ENCODE measurements around the gene SLC44A3. TPM values are rescaled to one million over a fixed set of nuclear protein-coding genes. Genes with fewer than 3 reads are reported as not detected.

The SLC44A3 gene
- total and polyA plus RNA-seq, 4 experiments from 2014 or later: 1.1 to 2.3 (median 1.9) TPM

GRCh38 chr1:94846308-94846707, 26.2 kb downstream of the SLC44A3 start:
- no peaks in the 10 kb centered on the region for H3K4me1 Mint-ChIP-seq
- no peak for DNase-seq
- POLR2A ChIA-PET (ENCODE audit: partially characterized antibody): no interaction called here
- no peaks in the 10 kb centered on the region for H3K9me3 Mint-ChIP-seq
- intact Hi-C loops (cut with micrococcal nuclease): no loop called here
- H3K4me3 ChIP-seq (ENCODE audit: low read length in 2 of 2): no peak overlapping the region
- no peak overlapping the region for H3K4me3 Mint-ChIP-seq
- no peak overlapping the region for H3K27ac ChIP-seq (ENCODE audit: low read depth, low read length)
- no peaks in the 10 kb centered on the region for H3K36me3 ChIP-seq (ENCODE audit: insufficient read depth, low read length)
- H3K27me3 Mint-ChIP-seq: peaks cover 11 to 13% of the 10 kb centered on the region in 2 donors
- H3K36me3 Mint-ChIP-seq: no peaks in the 10 kb centered on the region
- H3K27me3 ChIP-seq (ENCODE audit: insufficient read depth, low read length): no peaks in the 10 kb centered on the region
- H3K9me3 ChIP-seq (ENCODE audit: control insufficient read depth in 1 of 2, low read length in 2 of 2): no peaks in the 10 kb centered on the region
- H3K4me1 ChIP-seq (ENCODE audit: insufficient read depth, low read length): no peaks in the 10 kb centered on the region
- CTCF ChIA-PET (ENCODE audit: partially characterized antibody): interaction anchor here (1.0 to 4.2 kb wide), 2 partner anchors 8 to 195 kb away, joined by 3 to 27 read pairs; no protein-coding TSS in a partner anchor
- H3K27ac Mint-ChIP-seq: no peak overlapping the region

DNA sequence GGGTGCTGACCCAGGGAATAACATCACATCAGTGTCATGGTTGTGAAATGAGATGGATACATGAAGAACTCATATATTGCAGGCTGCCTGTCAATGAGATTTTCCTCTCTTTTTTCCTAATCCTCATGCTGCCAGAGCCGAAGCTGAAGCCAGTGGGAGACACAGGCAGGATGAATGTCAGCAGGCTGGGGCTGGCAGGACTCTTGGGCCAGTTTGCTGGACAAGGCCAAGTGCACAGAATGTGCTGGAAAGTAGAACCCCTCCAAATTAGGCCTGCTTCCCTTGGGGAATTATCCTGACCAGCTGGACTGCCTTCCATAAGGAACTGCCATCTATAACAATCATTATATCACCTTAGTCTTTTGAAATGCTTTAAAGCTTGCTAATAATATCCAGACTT, 31.4 kb downstream of the SLC44A3 start:
- Histone ChIP-seq H3K4me1 (ENCODE audit: insufficient read depth, low read length) (no peaks in the 10 kb centered on the region), H3K36me3 (ENCODE audit: insufficient read depth, low read length) (no peaks in the 10 kb centered on the region), H3K27ac (ENCODE audit: low read depth, low read length) (no peak overlapping the region), H3K9me3 (ENCODE audit: control insufficient read depth in 1 of 2, low read length in 2 of 2) (no peaks in the 10 kb centered on the region), H3K4me3 (ENCODE audit: low read length in 2 of 2) (no peak overlapping the region), H3K27me3 (ENCODE audit: insufficient read depth, low read length) (no peaks in the 10 kb centered on the region)
- POLR2A ChIA-PET (ENCODE audit: partially characterized antibody): no interaction called here
- Mint-ChIP-seq H3K27ac (no peak overlapping the region), H3K9me3 (no peaks in the 10 kb centered on the region), H3K4me3 (no peak overlapping the region), H3K27me3 (peaks cover 0 to 4% of the 10 kb centered on the region in 2 donors), H3K4me1 (no peaks in the 10 kb centered on the region), H3K36me3 (no peaks in the 10 kb centered on the region)
- DNase-seq: no peak
- CTCF ChIA-PET (ENCODE audit: partially characterized antibody): interaction anchor here (0.7 to 8.2 kb wide), 4 partner anchors 11 to 382 kb away, joined by 3 to 226 read pairs (median 3); no protein-coding TSS in a partner anchor
- intact Hi-C loops (cut with micrococcal nuclease): loop anchor here (5.0 kb wide), 1 partner anchor 266 kb away; the partner anchor contains the start of gene TLCD4

- no peak overlapping the region for H3K27ac Mint-ChIP-seq
- intact Hi-C loops (cut with micrococcal nuclease): loop anchor here (5.0 kb wide), 1 partner anchor 265 kb away; the partner anchor contains the start of gene TLCD4
- H3K36me3 Mint-ChIP-seq: no peaks in the 10 kb centered on the region
These were observed 32.6 kb downstream of the SLC44A3 start for GRCh38 chr1:94852788-94853187.

GRCh38 chr1:94854458-94855306, 34.5 kb downstream of the SLC44A3 start:
- ChIA-PET POLR2A (ENCODE audit: partially characterized antibody) (interaction anchor here (1.3 to 1.7 kb wide), 3 partner anchors 189 to 379 kb away, joined by 8 to 11 read pairs (median 10); partner anchors contain the start of genes ALG14 and RWDD3), CTCF (ENCODE audit: partially characterized antibody) (interaction anchor here (0.6 to 8.2 kb wide), 52 partner anchors 7 to 811 kb away, joined by 3 to 226 read pairs (median 4); partner anchors contain the start of genes ALG14, CNN3 and RWDD3)
- Histone ChIP-seq H3K4me3 (ENCODE audit: low read length in 2 of 2) (peak overlapping the region in 1 of 2 donors; percentile 35), H3K27me3 (ENCODE audit: insufficient read depth, low read length) (no peaks in the 10 kb centered on the region), H3K36me3 (ENCODE audit: insufficient read depth, low read length) (no peaks in the 10 kb centered on the region), H3K27ac (ENCODE audit: low read depth, low read length) (no peak overlapping the region), H3K9me3 (ENCODE audit: control insufficient read depth in 1 of 2, low read length in 2 of 2) (no peaks in the 10 kb centered on the region), H3K4me1 (ENCODE audit: insufficient read depth, low read length) (no peaks in the 10 kb centered on the region)
- Mint-ChIP-seq H3K4me1 (no peaks in the 10 kb centered on the region), H3K9me3 (no peaks in the 10 kb centered on the region), H3K27me3 (peaks cover 2 to 3% of the 10 kb centered on the region in 2 donors), H3K36me3 (no peaks in the 10 kb centered on the region), H3K4me3 (no peak overlapping the region), H3K27ac (no peak overlapping the region)
- intact Hi-C loops (cut with micrococcal nuclease): loop anchor here (1.0 to 5.0 kb wide), 3 partner anchors 72 to 380 kb away; partner anchors contain the start of genes RWDD3 and TLCD4
- peak; percentile 71 to 80 (median 78) for DNase-seq

More at GRCh38 chr1:94852788-94853187, 32.6 kb downstream of the SLC44A3 start:
- ChIA-PET POLR2A (ENCODE audit: partially characterized antibody) (no interaction called here), CTCF (ENCODE audit: partially characterized antibody) (interaction anchor here (1.6 to 8.2 kb wide), 4 partner anchors 8 to 194 kb away, joined by 4 to 226 read pairs (median 50); no protein-coding TSS in a partner anchor)
- Mint-ChIP-seq H3K9me3 (no peaks in the 10 kb centered on the region), H3K27me3 (peaks cover 0 to 4% of the 10 kb centered on the region in 2 donors), H3K4me3 (no peak overlapping the region), H3K4me1 (no peaks in the 10 kb centered on the region)
- Histone ChIP-seq H3K27me3 (ENCODE audit: insufficient read depth, low read length) (no peaks in the 10 kb centered on the region), H3K9me3 (ENCODE audit: control insufficient read depth in 1 of 2, low read length in 2 of 2) (no peaks in the 10 kb centered on the region), H3K36me3 (ENCODE audit: insufficient read depth, low read length) (no peaks in the 10 kb centered on the region), H3K27ac (ENCODE audit: low read depth, low read length) (no peak overlapping the region), H3K4me1 (ENCODE audit: insufficient read depth, low read length) (no peaks in the 10 kb centered on the region), H3K4me3 (ENCODE audit: low read length in 2 of 2) (no peak overlapping the region)
- DNase-seq: no peak

GRCh38 chr1:94855307-94855700, 35.1 kb downstream of the SLC44A3 start:
- Histone ChIP-seq H3K36me3 (ENCODE audit: insufficient read depth, low read length) (no peaks in the 10 kb centered on the region), H3K27me3 (ENCODE audit: insufficient read depth, low read length) (no peaks in the 10 kb centered on the region), H3K4me3 (ENCODE audit: low read length in 2 of 2) (no peak overlapping the region), H3K4me1 (ENCODE audit: insufficient read depth, low read length) (no peaks in the 10 kb centered on the region), H3K27ac (ENCODE audit: low read depth, low read length) (no peak overlapping the region), H3K9me3 (ENCODE audit: control insufficient read depth in 1 of 2, low read length in 2 of 2) (no peaks in the 10 kb centered on the region)
- intact Hi-C loops (cut with micrococcal nuclease): no loop called here
- H3K4me3 Mint-ChIP-seq: no peak overlapping the region
- no peak overlapping the region for H3K27ac Mint-ChIP-seq
- H3K9me3 Mint-ChIP-seq: no peaks in the 10 kb centered on the region
- H3K4me1 Mint-ChIP-seq: no peaks in the 10 kb centered on the region
- POLR2A ChIA-PET (ENCODE audit: partially characterized antibody): interaction anchor here (0.8 to 1.7 kb wide), 3 partner anchors 218 to 378 kb away, joined by 3 to 11 read pairs (median 10); partner anchors contain the start of genes ALG14 and RWDD3
- CTCF ChIA-PET (ENCODE audit: partially characterized antibody): interaction anchor here (0.6 to 8.2 kb wide), 20 partner anchors 11 to 812 kb away, joined by 3 to 226 read pairs (median 8); partner anchors contain the start of genes ALG14 and RWDD3
- no peak for DNase-seq
- no peaks in the 10 kb centered on the region for H3K36me3 Mint-ChIP-seq
- H3K27me3 Mint-ChIP-seq: peaks cover 3 to 5% of the 10 kb centered on the region in 2 donors

- no peak overlapping the region for H3K27ac ChIP-seq (ENCODE audit: low read depth, low read length)
- Mint-ChIP-seq H3K36me3 (no peaks in the 10 kb centered on the region), H3K9me3 (no peaks in the 10 kb centered on the region), H3K27me3 (peaks cover 3 to 5% of the 10 kb centered on the region in 2 donors), H3K4me3 (no peak overlapping the region), H3K27ac (no peak overlapping the region), H3K4me1 (no peaks in the 10 kb centered on the region)
- no peak overlapping the region for H3K4me3 ChIP-seq (ENCODE audit: low read length in 2 of 2)
- H3K9me3 ChIP-seq (ENCODE audit: control insufficient read depth in 1 of 2, low read length in 2 of 2): no peaks in the 10 kb centered on the region
- intact Hi-C loops (cut with micrococcal nuclease): no loop called here
- DNase-seq: no peak
- POLR2A ChIA-PET (ENCODE audit: partially characterized antibody): interaction anchor here (0.8 to 1.6 kb wide), 2 partner anchors 187 to 217 kb away, joined by 3 to 4 read pairs; partner anchors contain the start of gene ALG14
- no peaks in the 10 kb centered on the region for H3K27me3 ChIP-seq (ENCODE audit: insufficient read depth, low read length)
- CTCF ChIA-PET (ENCODE audit: partially characterized antibody): interaction anchor here (1.2 to 8.2 kb wide), 5 partner anchors 175 to 383 kb away, joined by 4 to 226 read pairs (median 38); partner anchors contain the start of gene RWDD3
- no peaks in the 10 kb centered on the region for H3K36me3 ChIP-seq (ENCODE audit: insufficient read depth, low read length)
- H3K4me1 ChIP-seq (ENCODE audit: insufficient read depth, low read length): no peaks in the 10 kb centered on the region
These were observed 35.8 kb downstream of the SLC44A3 start for GRCh38 chr1:94856004-94856403.

DNA sequence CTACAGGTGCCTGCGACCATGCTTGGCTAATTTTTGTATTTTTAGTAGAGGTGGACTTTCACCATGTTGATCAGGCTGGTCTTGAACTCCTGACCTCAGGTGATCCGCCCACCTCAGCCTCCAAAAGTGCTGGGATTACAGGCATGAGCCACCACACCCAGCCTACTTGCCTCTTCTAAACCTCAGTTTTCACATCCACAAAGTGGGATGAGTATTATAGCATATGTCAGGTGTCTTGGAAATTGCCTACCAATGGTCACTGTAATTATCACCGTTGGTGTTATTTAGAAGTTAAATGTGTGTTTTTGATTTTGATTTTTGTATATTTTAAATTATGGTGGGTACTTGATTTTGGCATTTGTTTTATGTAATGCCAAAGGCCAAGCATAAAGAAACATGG, 36.7 kb downstream of the SLC44A3 start:
- H3K4me3 Mint-ChIP-seq: no peak overlapping the region
- peaks cover 3 to 5% of the 10 kb centered on the region in 2 donors for H3K27me3 Mint-ChIP-seq

More for the DNA sequence above, 36.7 kb downstream of the SLC44A3 start:
- no peaks in the 10 kb centered on the region for H3K36me3 Mint-ChIP-seq
- Histone ChIP-seq H3K27me3 (ENCODE audit: insufficient read depth, low read length) (no peaks in the 10 kb centered on the region), H3K4me1 (ENCODE audit: insufficient read depth, low read length) (no peaks in the 10 kb centered on the region), H3K27ac (ENCODE audit: low read depth, low read length) (no peak overlapping the region), H3K4me3 (ENCODE audit: low read length in 2 of 2) (no peak overlapping the region), H3K9me3 (ENCODE audit: control insufficient read depth in 1 of 2, low read length in 2 of 2) (no peaks in the 10 kb centered on the region), H3K36me3 (ENCODE audit: insufficient read depth, low read length) (no peaks in the 10 kb centered on the region)
- intact Hi-C loops (cut with micrococcal nuclease): no loop called here
- no peak overlapping the region for H3K27ac Mint-ChIP-seq
- ChIA-PET POLR2A (ENCODE audit: partially characterized antibody) (interaction anchor here (1.6 kb wide), 1 partner anchor 187 kb away, joined by 4 read pairs; no protein-coding TSS in a partner anchor), CTCF (ENCODE audit: partially characterized antibody) (interaction anchor here (5.2 to 8.2 kb wide), 2 partner anchors 182 to 190 kb away, joined by 73 to 226 read pairs; no protein-coding TSS in a partner anchor)
- H3K4me1 Mint-ChIP-seq: no peaks in the 10 kb centered on the region
- no peaks in the 10 kb centered on the region for H3K9me3 Mint-ChIP-seq
- DNase-seq: no peak

All from CD4-positive, alpha-beta memory T cell (primary cell).